WI38 (cell line): ENCODE results near the gene SCUBE3.

Source experiments
- H3K4me3 ChIP-seq: 2 replicates; pipeline ENCODE4 v1.5.1; 2011; ENCODE audit warnings: low read depth, mild to moderate bottlenecking, control low read depth, low read length
- CTCF ChIP-seq: IDR thresholded peaks from 2 replicates; pipeline ENCODE4 v1.5.1; 2012; ENCODE audit warnings: low read depth, mild to moderate bottlenecking, control low read depth, low read length

SCUBE3 gene

GRCh38 chr6:35265523-35265922 lies 51.8 kb downstream of the SCUBE3 start:
- TF ChIP-seq CTCF: no peak
- no peak overlapping the region for H3K4me3 ChIP-seq

GRCh38 chr6:35267446-35267845 lies 53.7 kb downstream of the SCUBE3 start:
- H3K4me3 ChIP-seq: no peak overlapping the region
- TF ChIP-seq CTCF: no peak

GRCh38 chr6:35267897-35268296 lies 54.1 kb downstream of the SCUBE3 start:
- no peak overlapping the region for H3K4me3 ChIP-seq
- TF ChIP-seq CTCF: no peak

GRCh38 chr6:35272005-35272404 lies 58.2 kb downstream of the SCUBE3 start:
- no peak overlapping the region for H3K4me3 ChIP-seq
- no peak for TF ChIP-seq CTCF

GRCh38 chr6:35273822-35274559 lies 60.2 kb downstream of the SCUBE3 start:
- no peak for TF ChIP-seq CTCF
- H3K4me3 ChIP-seq: no peak overlapping the region

GRCh38 chr6:35275744-35276260 lies 62.0 kb downstream of the SCUBE3 start:
- TF ChIP-seq CTCF: no peak
- H3K4me3 ChIP-seq: no peak overlapping the region

- H3K4me3 ChIP-seq: no peak overlapping the region
- TF ChIP-seq CTCF: no peak
Measured at GRCh38 chr6:35278708-35279107, 65.0 kb downstream of the SCUBE3 start.
